Measurements from ENCODE around the gene CMTM4. TPM values are rescaled to one million over a fixed set of nuclear protein-coding genes. Genes with fewer than 3 reads are reported as not detected.

CMTM4 gene
- total and polyA plus RNA-seq, 2 of the 8 experiments (the other 6 are each of a cell fraction or from before 2014, with no cell fraction given): 35.3 to 51.7 TPM

GRCh38 chr16:66612422-66612821 lies 84.1 kb downstream of the CMTM4 start:
- H3K27me3 ChIP-seq (replicated peaks in 1 of 4; ENCODE audit: control insufficient read depth in 3 of 4, extremely low read depth in 1 of 4, insufficient read depth in 3 of 4, low read length in 3 of 4): no peaks in the 10 kb centered on the region
- no peak overlapping the region for H3K56ac ChIP-seq (replicated peaks; ENCODE audit: insufficient read length, low read depth, low read length)
- H4K20me1 ChIP-seq (replicated peaks in 1 of 2; ENCODE audit: control insufficient read depth in 1 of 2, insufficient read depth in 2 of 2, low read length in 2 of 2): peaks cover 6 to 9% of the 10 kb centered on the region in 2 experiments
- H4K5ac ChIP-seq (ENCODE audit: insufficient read length, low read depth, low read length): no peak overlapping the region
- DNase-seq (ENCODE audit: low read depth in 1 of 2, low spot score in 2 of 2): no peak
- no peak overlapping the region for H4K8ac ChIP-seq (ENCODE audit: extremely low read depth, insufficient read depth, low read length)
- TF ChIP-seq HDAC6 (IDR thresholded peaks at IDR 0.05; ENCODE audit: low read depth, low read length) (no peak), MAFK (IDR thresholded peaks at IDR 0.05; ENCODE audit: low read depth, low read length) (no peak), SIX5 (IDR thresholded peaks at IDR 0.05; ENCODE audit: low read depth, low read length) (no peak), CHD2 (IDR thresholded peaks at IDR 0.05; ENCODE audit: low read length) (no peak), EZH2 (IDR thresholded peaks at IDR 0.05; ENCODE audit: low read depth, low read length, severe bottlenecking) (no peak)
- no peak overlapping the region for H2BK5ac ChIP-seq (ENCODE audit: low read depth, low read length)
- no peak overlapping the region for H2BK15ac ChIP-seq (ENCODE audit: low read length)
- no peaks in the 10 kb centered on the region for H3K79me2 ChIP-seq (ENCODE audit: control insufficient read depth in 1 of 2, insufficient read depth in 2 of 2, low read length in 2 of 2)
- peaks cover 0 to 7% of the 10 kb centered on the region in 2 experiments; a peak in 1 of 4 replicates for H3K9me3 ChIP-seq (ENCODE audit: insufficient read depth in 2 of 2, low read depth in 1 of 2, low read length in 1 of 2)
- peaks cover 2% of the 10 kb centered on the region; the same call in 1 of the 2 replicates for H3K79me1 ChIP-seq (ENCODE audit: low read depth, low read length)
- ChIA-PET POLR2A (ENCODE audit: partially characterized antibody) (no interaction called here), CTCF (ENCODE audit: partially characterized antibody) (interaction anchor here (1.0 to 6.4 kb wide), 3 partner anchors 12 to 40 kb away, joined by 3 to 57 read pairs (median 3); no protein-coding TSS in a partner anchor)
- no peak overlapping the region for H3K27ac ChIP-seq (ENCODE audit: low read depth, low read length)
- no peak overlapping the region for H3K4me3 ChIP-seq (ENCODE audit: extremely low read depth in 1 of 4, insufficient read depth in 2 of 4, low read depth in 3 of 4, low read length in 4 of 4)
- H3K36me3 ChIP-seq (ENCODE audit: control insufficient read depth in 2 of 4, insufficient read depth in 4 of 4, low read length in 3 of 4): peaks cover 9 to 33% (median 26%) of the 10 kb centered on the region in 4 experiments; a peak in 7 of 8 replicates
- H3K18ac ChIP-seq (ENCODE audit: extremely low read depth, low read length): no peak overlapping the region
- H3K4me2 ChIP-seq (ENCODE audit: insufficient read depth in 1 of 2, low read depth in 2 of 2, low read length in 2 of 2): no peak overlapping the region
- H3K14ac ChIP-seq (ENCODE audit: insufficient read length): no peak overlapping the region
- WGBS, 2 experiments (ENCODE audit: extremely low coverage in 1 of 2, insufficient coverage in 1 of 2, insufficient read length in 1 of 2, insufficient replicate concordance in 2 of 2, low coverage in 1 of 2, low lambda C conversion rate in 2 of 2, missing lambda C conversion rate in 1 of 2): 80% methylated on average over 6 of the region's 14 CpGs; no CpG with 5 or more reads in 1 of the 2 experiments
- no peak for FAIRE-seq
- H3K9ac ChIP-seq (replicated peaks in 1 of 4; ENCODE audit: extremely low read depth in 1 of 4, low read depth in 3 of 4, low read length in 3 of 4): no peak overlapping the region
- no peak overlapping the region for H3K23ac ChIP-seq (ENCODE audit: insufficient read length)
- H3K23me2 ChIP-seq (ENCODE audit: low read depth, low read length): no peaks in the 10 kb centered on the region
- H2BK12ac ChIP-seq (ENCODE audit: low read depth, low read length): no peak overlapping the region
- H2BK120ac ChIP-seq (replicated peaks; ENCODE audit: low read depth, low read length): no peak overlapping the region
- H2AFZ ChIP-seq (ENCODE audit: low read length): no peak overlapping the region
- H4K91ac ChIP-seq (replicated peaks; ENCODE audit: insufficient read length, low read length): no peak overlapping the region
- no peak overlapping the region for H2BK20ac ChIP-seq (ENCODE audit: low read length)
- H2AK5ac ChIP-seq (ENCODE audit: low read depth, low read length): no peak overlapping the region
- peaks cover 7 to 17% (median 11%) of the 10 kb centered on the region in 4 experiments for H3K4me1 ChIP-seq (replicated peaks in 1 of 4; ENCODE audit: control insufficient read depth in 3 of 4, insufficient read depth in 4 of 4, low read length in 3 of 4)
- H3K4ac ChIP-seq (replicated peaks; ENCODE audit: insufficient read length, low read depth, low read length): no peak overlapping the region

Measured in H1 (cell line).